Uterus (tissue), 2 donors: ENCODE data around the gene CD96.

ENCODE experiments used
- POLR2A ChIP-seq, 2 donors: fragments of 450-650 bp; IDR thresholded peaks; one replicate each; pipeline ENCODE4 v1.6.1; 2016; ENCODE audit warnings: antibody characterized with exemption in 2 of 2, mild to moderate bottlenecking in 1 of 2, moderate library complexity in 1 of 2
- TF ChIP-seq, protein P1 (sequence below), 4 experiments: fragments of 200-600 bp in 2 of 4; fragments of 450-650 bp in 2 of 4; sonication (generic) in 2 of 4; IDR thresholded peaks; one replicate each; pipeline ENCODE4 v1.5.1; 2016 to 2019; ENCODE audit warnings: antibody characterized with exemption in 4 of 4, mild to moderate bottlenecking in 2 of 4, moderate library complexity in 1 of 4

DNA sequence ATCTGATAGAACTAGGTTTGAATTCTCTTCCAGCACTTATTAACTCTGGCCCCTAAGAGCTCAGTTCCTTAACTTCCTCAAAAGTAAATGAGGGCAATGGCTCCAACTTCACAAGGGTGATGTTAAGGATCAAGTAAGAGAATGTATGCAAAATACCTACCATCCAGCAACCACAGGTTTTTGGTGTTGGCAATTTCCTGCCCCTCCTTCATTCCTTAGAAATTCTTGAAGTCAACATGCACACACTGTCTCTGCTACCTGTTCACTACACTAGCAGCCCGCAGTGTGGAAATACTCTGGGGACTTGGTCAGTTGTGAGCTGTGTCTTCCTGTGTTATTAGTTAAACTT is 48.1 kb downstream of the CD96 start:
- TF ChIP-seq POLR2A (IDR thresholded peaks at IDR 0.05) = no peak
- TF ChIP-seq, protein P1, sequence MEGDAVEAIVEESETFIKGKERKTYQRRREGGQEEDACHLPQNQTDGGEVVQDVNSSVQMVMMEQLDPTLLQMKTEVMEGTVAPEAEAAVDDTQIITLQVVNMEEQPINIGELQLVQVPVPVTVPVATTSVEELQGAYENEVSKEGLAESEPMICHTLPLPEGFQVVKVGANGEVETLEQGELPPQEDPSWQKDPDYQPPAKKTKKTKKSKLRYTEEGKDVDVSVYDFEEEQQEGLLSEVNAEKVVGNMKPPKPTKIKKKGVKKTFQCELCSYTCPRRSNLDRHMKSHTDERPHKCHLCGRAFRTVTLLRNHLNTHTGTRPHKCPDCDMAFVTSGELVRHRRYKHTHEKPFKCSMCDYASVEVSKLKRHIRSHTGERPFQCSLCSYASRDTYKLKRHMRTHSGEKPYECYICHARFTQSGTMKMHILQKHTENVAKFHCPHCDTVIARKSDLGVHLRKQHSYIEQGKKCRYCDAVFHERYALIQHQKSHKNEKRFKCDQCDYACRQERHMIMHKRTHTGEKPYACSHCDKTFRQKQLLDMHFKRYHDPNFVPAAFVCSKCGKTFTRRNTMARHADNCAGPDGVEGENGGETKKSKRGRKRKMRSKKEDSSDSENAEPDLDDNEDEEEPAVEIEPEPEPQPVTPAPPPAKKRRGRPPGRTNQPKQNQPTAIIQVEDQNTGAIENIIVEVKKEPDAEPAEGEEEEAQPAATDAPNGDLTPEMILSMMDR (IDR thresholded peaks at IDR 0.05) = no peak
